Uterus (tissue), 2 donors: Measurements from ENCODE around the gene DOK7.

ENCODE experiments used
- POLR2A ChIP-seq, 2 donors: fragments of 450-650 bp; IDR thresholded peaks; one replicate each; pipeline ENCODE4 v1.6.1; 2016; ENCODE audit warnings: antibody characterized with exemption in 2 of 2, mild to moderate bottlenecking in 1 of 2, moderate library complexity in 1 of 2
- TF ChIP-seq, protein P1 (sequence below), 4 experiments: fragments of 200-600 bp in 2 of 4; fragments of 450-650 bp in 2 of 4; sonication (generic) in 2 of 4; IDR thresholded peaks; one replicate each; pipeline ENCODE4 v1.5.1; 2016 to 2019; ENCODE audit warnings: antibody characterized with exemption in 4 of 4, mild to moderate bottlenecking in 2 of 4, moderate library complexity in 1 of 4

- TF ChIP-seq, protein P1, sequence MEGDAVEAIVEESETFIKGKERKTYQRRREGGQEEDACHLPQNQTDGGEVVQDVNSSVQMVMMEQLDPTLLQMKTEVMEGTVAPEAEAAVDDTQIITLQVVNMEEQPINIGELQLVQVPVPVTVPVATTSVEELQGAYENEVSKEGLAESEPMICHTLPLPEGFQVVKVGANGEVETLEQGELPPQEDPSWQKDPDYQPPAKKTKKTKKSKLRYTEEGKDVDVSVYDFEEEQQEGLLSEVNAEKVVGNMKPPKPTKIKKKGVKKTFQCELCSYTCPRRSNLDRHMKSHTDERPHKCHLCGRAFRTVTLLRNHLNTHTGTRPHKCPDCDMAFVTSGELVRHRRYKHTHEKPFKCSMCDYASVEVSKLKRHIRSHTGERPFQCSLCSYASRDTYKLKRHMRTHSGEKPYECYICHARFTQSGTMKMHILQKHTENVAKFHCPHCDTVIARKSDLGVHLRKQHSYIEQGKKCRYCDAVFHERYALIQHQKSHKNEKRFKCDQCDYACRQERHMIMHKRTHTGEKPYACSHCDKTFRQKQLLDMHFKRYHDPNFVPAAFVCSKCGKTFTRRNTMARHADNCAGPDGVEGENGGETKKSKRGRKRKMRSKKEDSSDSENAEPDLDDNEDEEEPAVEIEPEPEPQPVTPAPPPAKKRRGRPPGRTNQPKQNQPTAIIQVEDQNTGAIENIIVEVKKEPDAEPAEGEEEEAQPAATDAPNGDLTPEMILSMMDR (IDR thresholded peaks at IDR 0.05), result no peak
- no peak for TF ChIP-seq POLR2A (IDR thresholded peaks at IDR 0.05)
Observed at GRCh38 chr4:3493720-3494461, 30.8 kb downstream of the DOK7 start.
